ENCODE results near the gene SCARB1. TPM values are rescaled to one million over a fixed set of nuclear protein-coding genes. Genes with fewer than 3 reads are reported as not detected.

SCARB1 gene
- polyA plus RNA-seq, 1 donor = 167 TPM

DNA sequence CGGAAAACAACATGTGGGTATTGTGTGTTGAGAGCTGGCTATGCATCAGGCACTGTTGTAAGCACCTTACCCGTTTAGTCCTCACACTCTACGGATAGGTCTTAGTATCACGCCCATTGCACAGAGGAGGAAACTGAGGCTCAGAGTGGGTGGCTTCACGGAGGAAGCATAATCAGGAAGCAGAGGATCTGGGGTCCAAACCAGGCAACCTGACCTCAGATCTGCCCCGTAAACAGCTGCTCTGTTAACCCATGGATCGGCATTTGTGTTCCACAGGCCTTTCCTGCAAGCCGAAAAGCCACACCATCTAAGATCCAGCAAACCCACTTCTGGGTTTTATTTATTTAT lies 107.9 kb downstream of the SCARB1 start:
- H3K27ac ChIP-seq (ENCODE audit: low read length) = no peak overlapping the region
- no peak for DNase-seq
- no peaks in the 10 kb centered on the region for H3K36me3 ChIP-seq (ENCODE audit: control insufficient read depth, insufficient read depth, low read length)
- H3K9me3 ChIP-seq (ENCODE audit: control insufficient read depth, low read depth, low read length) = peaks cover 4% of the 10 kb centered on the region
- H3K4me1 ChIP-seq (ENCODE audit: control insufficient read depth, insufficient read depth, low read length) = peaks cover 7% of the 10 kb centered on the region
- WGBS (ENCODE audit: insufficient coverage, low lambda C conversion rate) = no CpG with 5 or more reads among the region's 8 CpGs
- no peak overlapping the region for H3K4me3 ChIP-seq (ENCODE audit: low read length)
- H3K27me3 ChIP-seq (ENCODE audit: control insufficient read depth, insufficient read depth, low read length) = peaks cover 4% of the 10 kb centered on the region

DNA sequence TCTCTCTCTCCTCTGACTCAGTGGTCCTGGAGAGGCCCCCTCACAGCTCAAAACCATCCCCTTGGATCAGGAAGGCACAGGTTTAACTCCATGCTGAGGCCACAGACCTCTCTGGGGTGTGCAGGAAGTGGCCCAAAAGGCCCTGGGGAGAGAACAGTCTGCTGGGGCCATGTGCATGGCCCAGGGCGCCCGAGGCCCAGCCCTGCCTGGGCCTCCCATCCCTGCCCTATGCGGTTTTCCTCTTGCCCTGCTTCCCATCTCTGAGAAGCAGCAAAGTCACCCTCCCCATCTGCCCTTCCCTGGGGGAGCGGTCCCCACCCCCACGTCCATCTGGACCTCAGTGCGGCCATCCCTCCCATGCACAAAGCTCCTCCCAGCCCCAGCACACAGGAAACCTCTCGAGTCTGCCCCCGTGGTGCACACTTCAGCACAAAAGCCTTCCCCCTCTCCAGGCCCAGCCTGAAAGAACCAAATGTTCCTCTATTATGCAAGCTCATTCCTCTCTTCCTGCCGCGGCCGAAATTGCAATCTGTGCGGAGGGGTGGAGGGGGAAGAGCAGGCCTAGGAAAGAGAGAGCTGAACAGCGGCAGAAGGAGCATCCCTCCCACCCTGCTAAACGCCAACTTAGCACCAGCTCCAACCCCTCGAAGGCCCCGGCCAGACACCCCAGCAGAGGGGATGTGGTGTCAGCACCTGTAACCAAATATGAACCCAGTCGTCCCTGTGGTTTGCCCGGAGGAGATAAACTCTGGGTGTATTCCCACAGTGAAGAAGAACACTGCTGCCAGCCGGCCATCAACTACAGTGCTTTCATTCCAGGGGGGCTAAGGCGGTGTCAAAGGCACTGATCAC lies 108.5 kb downstream of the SCARB1 start:
- Histone ChIP-seq H3K4me3 (ENCODE audit: low read length) (no peak overlapping the region), H3K4me1 (ENCODE audit: control insufficient read depth, insufficient read depth, low read length) (peaks cover 7% of the 10 kb centered on the region), H3K9me3 (ENCODE audit: control insufficient read depth, low read depth, low read length) (peaks cover 4% of the 10 kb centered on the region), H3K36me3 (ENCODE audit: control insufficient read depth, insufficient read depth, low read length) (no peaks in the 10 kb centered on the region), H3K27ac (ENCODE audit: low read length) (peak overlapping the region; percentile 45), H3K27me3 (ENCODE audit: control insufficient read depth, insufficient read depth, low read length) (peaks cover 4% of the 10 kb centered on the region)
- DNase-seq = peak; percentile 49 to 52
- WGBS (ENCODE audit: insufficient coverage, low lambda C conversion rate) = no CpG with 5 or more reads among the region's 20 CpGs

- Histone ChIP-seq H3K4me1 (ENCODE audit: control insufficient read depth, insufficient read depth, low read length) (peaks cover 7% of the 10 kb centered on the region), H3K36me3 (ENCODE audit: control insufficient read depth, insufficient read depth, low read length) (no peaks in the 10 kb centered on the region), H3K4me3 (ENCODE audit: low read length) (no peak overlapping the region), H3K9me3 (ENCODE audit: control insufficient read depth, low read depth, low read length) (peaks cover 4% of the 10 kb centered on the region), H3K27me3 (ENCODE audit: control insufficient read depth, insufficient read depth, low read length) (peaks cover 4% of the 10 kb centered on the region), H3K27ac (ENCODE audit: low read length) (no peak overlapping the region)
- no peak for DNase-seq
- no CpG with 5 or more reads among the region's 7 CpGs for WGBS (ENCODE audit: insufficient coverage, low lambda C conversion rate)
Measured at GRCh38 chr12:124754491-124754890, 109.2 kb downstream of the SCARB1 start.

GRCh38 chr12:124753993-124754392 lies 109.7 kb downstream of the SCARB1 start:
- Histone ChIP-seq H3K9me3 (ENCODE audit: control insufficient read depth, low read depth, low read length) (peaks cover 4% of the 10 kb centered on the region), H3K36me3 (ENCODE audit: control insufficient read depth, insufficient read depth, low read length) (no peaks in the 10 kb centered on the region), H3K27me3 (ENCODE audit: control insufficient read depth, insufficient read depth, low read length) (peaks cover 4% of the 10 kb centered on the region), H3K4me1 (ENCODE audit: control insufficient read depth, insufficient read depth, low read length) (peaks cover 7% of the 10 kb centered on the region), H3K4me3 (ENCODE audit: low read length) (no peak overlapping the region), H3K27ac (ENCODE audit: low read length) (no peak overlapping the region)
- WGBS (ENCODE audit: insufficient coverage, low lambda C conversion rate) = no CpG with 5 or more reads among the region's 4 CpGs
- no peak for DNase-seq

- H3K36me3 ChIP-seq (ENCODE audit: control insufficient read depth, insufficient read depth, low read length) = no peaks in the 10 kb centered on the region
- 78% methylated on average over 4 of the region's 11 CpGs for WGBS (ENCODE audit: insufficient coverage, low lambda C conversion rate)
Measured at GRCh38 chr12:124753228-124753591, 110.5 kb downstream of the SCARB1 start.

DNA sequence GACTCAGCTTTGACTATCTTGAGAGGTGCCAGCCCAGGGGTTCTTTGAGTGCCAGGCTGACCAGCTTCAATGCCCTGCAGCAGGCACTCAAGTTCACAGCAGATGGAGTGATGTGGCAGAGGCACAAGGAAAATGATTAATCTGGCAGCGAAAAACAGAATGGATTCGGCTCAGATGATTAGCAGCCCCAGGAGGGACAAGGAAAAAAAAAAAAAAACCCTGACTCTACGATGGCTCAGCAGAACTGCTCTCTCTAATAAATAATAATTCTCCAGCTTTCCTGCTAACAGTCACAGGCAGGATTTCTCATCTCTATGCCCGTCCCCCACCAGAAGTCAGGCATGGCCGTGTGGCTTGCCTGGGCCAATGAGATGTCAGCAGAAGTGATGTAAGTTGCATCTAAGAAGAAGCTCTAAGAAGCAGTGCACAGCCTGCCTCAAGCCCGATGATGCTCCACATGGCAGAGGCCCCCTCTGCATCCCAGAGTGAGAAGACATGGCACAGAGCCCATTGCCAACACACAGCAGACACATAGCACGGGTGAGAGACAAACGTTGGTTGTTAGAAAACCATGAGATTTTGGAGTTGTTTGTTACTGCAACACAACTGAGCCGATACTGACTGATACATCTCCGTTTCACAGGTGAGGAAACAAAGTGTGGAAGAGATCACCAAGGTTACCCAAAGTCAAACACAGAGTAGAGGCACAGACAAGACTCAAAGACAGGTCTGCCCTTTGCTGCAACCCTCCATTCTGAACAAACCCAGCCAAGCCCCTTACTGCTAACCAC lies 111.0 kb downstream of the SCARB1 start:
- Histone ChIP-seq H3K4me3 (ENCODE audit: low read length) (no peak overlapping the region), H3K4me1 (ENCODE audit: control insufficient read depth, insufficient read depth, low read length) (peaks cover 7% of the 10 kb centered on the region), H3K36me3 (ENCODE audit: control insufficient read depth, insufficient read depth, low read length) (no peaks in the 10 kb centered on the region), H3K27ac (ENCODE audit: low read length) (no peak overlapping the region), H3K9me3 (ENCODE audit: control insufficient read depth, low read depth, low read length) (peaks cover 4% of the 10 kb centered on the region), H3K27me3 (ENCODE audit: control insufficient read depth, insufficient read depth, low read length) (no peaks in the 10 kb centered on the region)
- DNase-seq = no peak
- WGBS (ENCODE audit: insufficient coverage, low lambda C conversion rate) = 100% methylated on average over 1 of the region's 10 CpGs

More at GRCh38 chr12:124753228-124753591, 110.5 kb downstream of the SCARB1 start:
- H3K27me3 ChIP-seq (ENCODE audit: control insufficient read depth, insufficient read depth, low read length) = no peaks in the 10 kb centered on the region
- H3K27ac ChIP-seq (ENCODE audit: low read length) = no peak overlapping the region
- no peak for DNase-seq
- peaks cover 7% of the 10 kb centered on the region for H3K4me1 ChIP-seq (ENCODE audit: control insufficient read depth, insufficient read depth, low read length)
- peaks cover 4% of the 10 kb centered on the region for H3K9me3 ChIP-seq (ENCODE audit: control insufficient read depth, low read depth, low read length)
- H3K4me3 ChIP-seq (ENCODE audit: low read length) = no peak overlapping the region

DNA sequence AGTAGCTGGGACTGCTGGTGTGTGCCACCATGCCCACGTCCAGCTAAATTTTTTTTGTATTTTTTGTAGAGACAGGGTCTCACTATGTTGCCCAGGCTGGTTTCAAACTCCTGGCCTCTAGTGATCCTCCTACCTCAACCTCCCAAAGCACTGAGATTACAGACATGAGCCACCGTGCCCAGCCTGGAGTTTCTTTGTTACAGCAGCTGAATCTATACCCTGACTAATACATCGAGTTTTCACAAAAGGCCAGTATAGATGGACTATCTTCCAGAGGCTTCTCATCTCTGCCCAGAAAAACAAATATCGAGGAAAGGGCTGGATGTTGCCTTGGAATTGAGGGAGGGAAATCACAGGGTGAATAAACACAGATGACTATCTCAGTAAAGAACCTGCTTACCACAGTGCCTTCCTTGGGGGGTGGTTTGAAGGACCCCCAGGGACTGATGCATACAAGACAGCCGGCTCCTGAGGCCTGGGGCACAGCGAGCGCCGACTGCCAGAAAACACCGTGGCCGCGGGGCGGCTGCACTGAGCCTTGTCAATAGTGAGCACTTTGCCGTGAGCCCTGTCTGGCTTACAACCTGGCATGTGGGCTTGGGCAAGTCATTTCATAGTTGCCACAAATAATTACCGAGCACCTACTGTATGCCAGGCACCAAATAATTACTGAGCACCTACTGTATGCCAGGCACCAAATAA lies 111.9 kb downstream of the SCARB1 start:
- no peaks in the 10 kb centered on the region for H3K27me3 ChIP-seq (ENCODE audit: control insufficient read depth, insufficient read depth, low read length)
- H3K36me3 ChIP-seq (ENCODE audit: control insufficient read depth, insufficient read depth, low read length) = no peaks in the 10 kb centered on the region
- H3K4me3 ChIP-seq (ENCODE audit: low read length) = no peak overlapping the region
- no peak for DNase-seq
- no peak overlapping the region for H3K27ac ChIP-seq (ENCODE audit: low read length)
- H3K4me1 ChIP-seq (ENCODE audit: control insufficient read depth, insufficient read depth, low read length) = peaks cover 11% of the 10 kb centered on the region
- 100% methylated on average over 1 of the region's 14 CpGs for WGBS (ENCODE audit: insufficient coverage, low lambda C conversion rate)
- H3K9me3 ChIP-seq (ENCODE audit: control insufficient read depth, low read depth, low read length) = no peaks in the 10 kb centered on the region

- no peaks in the 10 kb centered on the region for H3K36me3 ChIP-seq (ENCODE audit: control insufficient read depth, insufficient read depth, low read length)
- H3K27ac ChIP-seq (ENCODE audit: low read length) = no peak overlapping the region
- H3K4me3 ChIP-seq (ENCODE audit: low read length) = no peak overlapping the region
- H3K4me1 ChIP-seq (ENCODE audit: control insufficient read depth, insufficient read depth, low read length) = peaks cover 19% of the 10 kb centered on the region
- H3K9me3 ChIP-seq (ENCODE audit: control insufficient read depth, low read depth, low read length) = no peaks in the 10 kb centered on the region
- 84% methylated on average over 7 of the region's 19 CpGs for WGBS (ENCODE audit: insufficient coverage, low lambda C conversion rate)
- no peak for DNase-seq
- no peaks in the 10 kb centered on the region for H3K27me3 ChIP-seq (ENCODE audit: control insufficient read depth, insufficient read depth, low read length)
Measured at GRCh38 chr12:124750787-124751471, 112.7 kb downstream of the SCARB1 start.

DNA sequence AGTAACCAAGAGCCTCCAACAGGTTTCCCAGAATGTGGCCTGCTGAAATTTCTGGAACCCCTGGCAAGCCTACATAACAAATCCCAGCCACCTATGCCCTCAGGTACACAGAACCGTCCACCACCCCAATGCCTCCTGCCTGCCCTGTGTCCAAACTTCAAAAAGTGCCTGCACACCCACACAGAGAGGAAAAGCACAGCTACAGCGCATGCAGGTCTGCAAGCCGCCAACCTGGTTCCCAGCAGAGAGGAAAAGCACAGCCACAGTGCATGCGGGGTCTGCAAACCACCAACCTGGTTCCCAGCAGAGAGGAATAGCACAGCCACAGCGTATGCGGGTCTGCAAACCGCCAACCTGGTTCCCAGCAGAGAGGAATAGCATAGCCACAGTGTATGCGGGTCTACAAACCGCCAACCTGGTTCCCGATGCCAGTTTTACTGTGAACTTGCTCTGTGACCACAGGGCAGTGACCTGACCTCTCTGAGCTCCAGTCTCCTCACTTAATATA lies 113.5 kb downstream of the SCARB1 start:
- Histone ChIP-seq H3K27ac (ENCODE audit: low read length) (no peak overlapping the region), H3K9me3 (ENCODE audit: control insufficient read depth, low read depth, low read length) (no peaks in the 10 kb centered on the region)
- no CpG with 5 or more reads among the region's 10 CpGs for WGBS (ENCODE audit: insufficient coverage, low lambda C conversion rate)

DNA sequence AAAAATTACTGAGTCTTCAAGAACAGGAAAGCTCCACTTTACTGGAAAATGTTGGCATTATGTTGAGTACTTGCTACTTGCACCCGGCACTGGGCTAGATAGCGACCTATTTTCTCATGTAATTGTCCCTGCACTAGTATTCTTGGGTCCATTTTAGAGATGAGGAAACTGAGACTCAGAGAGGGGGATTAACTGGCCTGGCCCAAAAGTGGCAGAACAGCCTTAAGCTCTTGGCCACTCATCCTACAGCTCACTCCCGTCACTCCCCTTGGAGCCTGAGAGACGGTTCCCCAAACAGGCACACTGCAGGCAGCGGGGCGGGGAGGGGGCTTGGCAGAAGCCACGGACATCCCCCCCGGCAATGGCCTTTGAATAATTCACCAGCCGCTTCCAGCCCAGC lies 113.9 kb downstream of the SCARB1 start:
- Histone ChIP-seq H3K4me1 (ENCODE audit: control insufficient read depth, insufficient read depth, low read length) (peaks cover 15% of the 10 kb centered on the region), H3K9me3 (ENCODE audit: control insufficient read depth, low read depth, low read length) (no peaks in the 10 kb centered on the region), H3K36me3 (ENCODE audit: control insufficient read depth, insufficient read depth, low read length) (no peaks in the 10 kb centered on the region), H3K27ac (ENCODE audit: low read length) (no peak overlapping the region), H3K4me3 (ENCODE audit: low read length) (no peak overlapping the region), H3K27me3 (ENCODE audit: control insufficient read depth, insufficient read depth, low read length) (no peaks in the 10 kb centered on the region)
- DNase-seq = no peak
- WGBS (ENCODE audit: insufficient coverage, low lambda C conversion rate) = no CpG with 5 or more reads among the region's 9 CpGs

More for the DNA sequence above, 113.5 kb downstream of the SCARB1 start:
- Histone ChIP-seq H3K27me3 (ENCODE audit: control insufficient read depth, insufficient read depth, low read length) (no peaks in the 10 kb centered on the region), H3K4me1 (ENCODE audit: control insufficient read depth, insufficient read depth, low read length) (peaks cover 19% of the 10 kb centered on the region), H3K4me3 (ENCODE audit: low read length) (no peak overlapping the region), H3K36me3 (ENCODE audit: control insufficient read depth, insufficient read depth, low read length) (no peaks in the 10 kb centered on the region)
- no peak for DNase-seq

Data from large intestine (tissue), 3 donors.